Spleen (tissue), 7 donors: ENCODE results near the gene KBTBD4.
"Not testable (repeated sequence)": the region's sequence is repeated elsewhere in the genome, so short reads cannot be mapped to it uniquely, and the experiment has no call there.

Experiments used
- CTCF ChIP-seq, 11 experiments: fragments of 200-600 bp in 7 of 11; fragments of 450-650 bp in 4 of 11; sonication (generic) in 4 of 11; IDR thresholded peaks in 8 of 11; conservative IDR thresholded peaks in 3 of 11; 1 replicate in 7 of 11; 2 replicates in 4 of 11; pipeline versions ENCODE4 v1.4.0 to v1.8.0; 2016 to 2021; ENCODE audit warnings: antibody characterized with exemption in 11 of 11, inconsistent platforms in 4 of 11, mild to moderate bottlenecking in 1 of 11
- POLR2A ChIP-seq, 3 donors: fragments of 450-650 bp; IDR thresholded peaks; one replicate each; pipeline ENCODE4 v1.5.1; 2017; ENCODE audit warnings: antibody characterized with exemption in 3 of 3, mild to moderate bottlenecking in 1 of 3
- POLR2AphosphoS5 ChIP-seq, 3 donors: sonication (generic); formaldehyde crosslinking; IDR thresholded peaks; one replicate each; pipeline ENCODE4 v1.5.1; 2017; ENCODE audit warnings: antibody characterized with exemption in 3 of 3
- donor health status: DM: no; HTN: no; CAD: no; lungs with moderate emphysema.
- donor health status: DM: no; HTN: no; CAD: no.
- donor health status: DM: no; HTN: no; CAD: no.

- TF ChIP-seq CTCF (IDR thresholded peaks at IDR 0.05 in 8 of 11, conservative IDR thresholded peaks at IDR 0.05 in 3 of 11); POLR2AphosphoS5 (IDR thresholded peaks at IDR 0.05); POLR2A (IDR thresholded peaks at IDR 0.05): not testable (repeated sequence)
Observed at GRCh38 chr11:47530721-47531120, 48.0 kb downstream of the KBTBD4 start.
